ENCODE data around the gene FN1.
"Not testable (repeated sequence)": the region's sequence is repeated elsewhere in the genome, so short reads cannot be mapped to it uniquely, and the experiment has no call there.

Gene FN1

GRCh38 chr2:215409331-215410127, 26.3 kb downstream of the FN1 start:
- Histone ChIP-seq H3K36me3 (ENCODE audit: control insufficient read depth in 5 of 5, insufficient read depth in 5 of 5, low read length in 5 of 5) (peaks cover 0 to 51% (median 44%) of the 10 kb centered on the region in 5 donors), H3K27me3 (ENCODE audit: control insufficient read depth in 5 of 5, insufficient read depth in 4 of 5, low read length in 5 of 5) (no peaks in the 10 kb centered on the region), H3K27ac (ENCODE audit: low read depth, low read length) (no peak overlapping the region), H3K9ac (ENCODE audit: low read length in 5 of 5) (no peak overlapping the region), H3K4me1 (ENCODE audit: control insufficient read depth in 5 of 5, insufficient read depth in 5 of 5, low read length in 5 of 5) (no peaks in the 10 kb centered on the region), H3K4me3 (ENCODE audit: low read depth in 1 of 5, low read length in 5 of 5) (no peak overlapping the region), H3K9me3 (ENCODE audit: control insufficient read depth in 5 of 5, low read length in 5 of 5) (no peaks in the 10 kb centered on the region)

DNA sequence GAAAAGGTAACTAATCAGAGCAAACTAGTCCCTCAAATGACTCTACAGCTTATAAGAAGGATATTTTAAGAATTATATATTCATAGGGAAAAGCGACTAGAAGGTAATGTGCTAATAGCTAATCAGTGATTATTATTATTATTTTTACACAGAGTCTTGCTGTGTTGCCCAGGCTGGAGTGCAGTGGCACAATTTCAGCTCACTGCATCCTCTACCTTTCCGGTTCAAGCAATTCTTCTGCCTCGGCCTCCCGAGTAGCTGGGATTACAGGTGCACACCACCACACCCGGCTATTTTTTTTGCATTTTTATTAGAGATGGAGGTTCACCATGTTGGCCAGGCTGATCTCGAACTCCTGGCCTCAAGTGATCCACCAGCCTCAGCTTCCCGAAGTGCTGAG, 27.4 kb downstream of the FN1 start:
- H3K4me3 ChIP-seq (ENCODE audit: low read depth in 1 of 5, low read length in 5 of 5); H3K27me3 ChIP-seq (ENCODE audit: control insufficient read depth in 5 of 5, insufficient read depth in 4 of 5, low read length in 5 of 5); H3K9me3 ChIP-seq (ENCODE audit: control insufficient read depth in 5 of 5, low read length in 5 of 5); H3K27ac ChIP-seq (ENCODE audit: low read depth, low read length); H3K9ac ChIP-seq (ENCODE audit: low read length in 5 of 5); H3K4me1 ChIP-seq (ENCODE audit: control insufficient read depth in 5 of 5, insufficient read depth in 5 of 5, low read length in 5 of 5): not testable (repeated sequence)
- peaks cover 0 to 53% (median 44%) of the 10 kb centered on the region in 5 donors for H3K36me3 ChIP-seq (ENCODE audit: control insufficient read depth in 5 of 5, insufficient read depth in 5 of 5, low read length in 5 of 5)

- H3K27me3 ChIP-seq (ENCODE audit: control insufficient read depth in 5 of 5, insufficient read depth in 4 of 5, low read length in 5 of 5) = no peaks in the 10 kb centered on the region
- H3K4me1 ChIP-seq (ENCODE audit: control insufficient read depth in 5 of 5, insufficient read depth in 5 of 5, low read length in 5 of 5) = no peaks in the 10 kb centered on the region
- H3K36me3 ChIP-seq (ENCODE audit: control insufficient read depth in 5 of 5, insufficient read depth in 5 of 5, low read length in 5 of 5) = peaks cover 0 to 49% (median 44%) of the 10 kb centered on the region in 5 donors
- H3K9ac ChIP-seq (ENCODE audit: low read length in 5 of 5) = no peak overlapping the region
- H3K27ac ChIP-seq (ENCODE audit: low read depth, low read length) = no peak overlapping the region
- no peaks in the 10 kb centered on the region for H3K9me3 ChIP-seq (ENCODE audit: control insufficient read depth in 5 of 5, low read length in 5 of 5)
- no peak overlapping the region for H3K4me3 ChIP-seq (ENCODE audit: low read depth in 1 of 5, low read length in 5 of 5)
Observed at GRCh38 chr2:215407590-215408264, 28.1 kb downstream of the FN1 start.

DNA sequence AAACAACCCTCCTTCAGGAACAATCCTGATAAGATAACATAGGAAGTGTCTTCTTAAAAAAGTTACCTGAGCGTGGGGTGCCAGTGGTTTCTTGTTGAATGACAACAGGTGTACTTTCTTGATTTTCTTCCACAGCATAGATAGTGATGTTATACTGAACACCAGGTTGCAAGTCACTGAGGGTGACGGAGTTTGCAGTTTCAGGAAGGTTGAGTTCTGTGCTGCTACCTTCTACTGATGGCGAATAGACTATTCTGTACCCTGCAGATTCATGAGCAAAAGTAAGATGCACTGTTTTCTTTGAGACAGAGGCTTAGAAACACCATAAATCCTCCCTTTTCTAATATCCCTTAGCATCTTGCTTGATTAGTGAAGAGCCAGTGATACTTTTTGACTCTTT, 28.8 kb downstream of the FN1 start:
- no peaks in the 10 kb centered on the region for H3K4me1 ChIP-seq (ENCODE audit: control insufficient read depth in 5 of 5, insufficient read depth in 5 of 5, low read length in 5 of 5)
- H3K27ac ChIP-seq (ENCODE audit: low read depth, low read length) = no peak overlapping the region
- H3K9ac ChIP-seq (ENCODE audit: low read length in 5 of 5) = no peak overlapping the region
- H3K27me3 ChIP-seq (ENCODE audit: control insufficient read depth in 5 of 5, insufficient read depth in 4 of 5, low read length in 5 of 5) = no peaks in the 10 kb centered on the region
- H3K36me3 ChIP-seq (ENCODE audit: control insufficient read depth in 5 of 5, insufficient read depth in 5 of 5, low read length in 5 of 5) = peaks cover 0 to 49% (median 45%) of the 10 kb centered on the region in 5 donors
- H3K4me3 ChIP-seq (ENCODE audit: low read depth in 1 of 5, low read length in 5 of 5) = no peak overlapping the region
- no peaks in the 10 kb centered on the region for H3K9me3 ChIP-seq (ENCODE audit: control insufficient read depth in 5 of 5, low read length in 5 of 5)

GRCh38 chr2:215405722-215406581, 29.9 kb downstream of the FN1 start:
- H3K27ac ChIP-seq (ENCODE audit: low read depth, low read length) = no peak overlapping the region
- no peak overlapping the region for H3K9ac ChIP-seq (ENCODE audit: low read length in 5 of 5)
- H3K4me1 ChIP-seq (ENCODE audit: control insufficient read depth in 5 of 5, insufficient read depth in 5 of 5, low read length in 5 of 5) = no peaks in the 10 kb centered on the region
- no peak overlapping the region for H3K4me3 ChIP-seq (ENCODE audit: low read depth in 1 of 5, low read length in 5 of 5)
- H3K36me3 ChIP-seq (ENCODE audit: control insufficient read depth in 5 of 5, insufficient read depth in 5 of 5, low read length in 5 of 5) = peaks cover 0 to 49% (median 44%) of the 10 kb centered on the region in 5 donors
- H3K9me3 ChIP-seq (ENCODE audit: control insufficient read depth in 5 of 5, low read length in 5 of 5) = no peaks in the 10 kb centered on the region
- H3K27me3 ChIP-seq (ENCODE audit: control insufficient read depth in 5 of 5, insufficient read depth in 4 of 5, low read length in 5 of 5) = no peaks in the 10 kb centered on the region

DNA sequence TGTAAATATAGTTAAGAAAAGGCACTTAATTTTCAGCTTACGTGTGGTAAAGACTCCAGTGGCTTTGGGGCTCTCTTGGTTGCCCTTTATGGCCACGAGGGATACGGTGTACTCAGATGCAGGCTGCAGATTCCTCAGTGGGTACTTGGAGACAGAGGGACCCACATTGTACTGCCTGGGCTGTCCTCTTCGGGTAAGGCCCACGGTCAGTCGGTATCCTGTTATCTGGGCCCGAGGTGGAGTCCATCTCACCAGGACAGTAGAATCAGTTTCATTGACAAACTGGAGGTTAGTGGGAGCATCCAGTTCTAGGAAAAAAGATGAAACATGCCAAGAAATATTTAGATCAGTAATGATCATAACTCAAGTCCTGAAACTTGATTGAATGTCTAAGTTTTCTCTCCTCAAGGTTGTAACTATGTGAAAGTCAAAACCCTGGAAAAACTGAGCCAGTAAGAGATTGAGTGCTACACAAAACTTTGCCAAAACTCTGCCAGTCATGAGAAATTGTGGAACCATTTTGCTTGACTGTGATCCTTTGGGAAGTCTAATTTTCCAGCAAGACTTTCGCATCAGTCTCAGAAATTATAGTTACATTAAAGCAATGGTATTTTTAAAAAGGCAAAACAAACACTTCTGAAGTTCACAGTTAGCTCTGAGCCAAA, 31.4 kb downstream of the FN1 start:
- H3K36me3 ChIP-seq (ENCODE audit: control insufficient read depth in 5 of 5, insufficient read depth in 5 of 5, low read length in 5 of 5) = peaks cover 0 to 42% (median 37%) of the 10 kb centered on the region in 5 donors
- no peak overlapping the region for H3K4me3 ChIP-seq (ENCODE audit: low read depth in 1 of 5, low read length in 5 of 5)
- H3K27ac ChIP-seq (ENCODE audit: low read depth, low read length) = no peak overlapping the region
- no peaks in the 10 kb centered on the region for H3K4me1 ChIP-seq (ENCODE audit: control insufficient read depth in 5 of 5, insufficient read depth in 5 of 5, low read length in 5 of 5)
- H3K9me3 ChIP-seq (ENCODE audit: control insufficient read depth in 5 of 5, low read length in 5 of 5) = no peaks in the 10 kb centered on the region
- no peak overlapping the region for H3K9ac ChIP-seq (ENCODE audit: low read length in 5 of 5)
- H3K27me3 ChIP-seq (ENCODE audit: control insufficient read depth in 5 of 5, insufficient read depth in 4 of 5, low read length in 5 of 5) = no peaks in the 10 kb centered on the region

DNA sequence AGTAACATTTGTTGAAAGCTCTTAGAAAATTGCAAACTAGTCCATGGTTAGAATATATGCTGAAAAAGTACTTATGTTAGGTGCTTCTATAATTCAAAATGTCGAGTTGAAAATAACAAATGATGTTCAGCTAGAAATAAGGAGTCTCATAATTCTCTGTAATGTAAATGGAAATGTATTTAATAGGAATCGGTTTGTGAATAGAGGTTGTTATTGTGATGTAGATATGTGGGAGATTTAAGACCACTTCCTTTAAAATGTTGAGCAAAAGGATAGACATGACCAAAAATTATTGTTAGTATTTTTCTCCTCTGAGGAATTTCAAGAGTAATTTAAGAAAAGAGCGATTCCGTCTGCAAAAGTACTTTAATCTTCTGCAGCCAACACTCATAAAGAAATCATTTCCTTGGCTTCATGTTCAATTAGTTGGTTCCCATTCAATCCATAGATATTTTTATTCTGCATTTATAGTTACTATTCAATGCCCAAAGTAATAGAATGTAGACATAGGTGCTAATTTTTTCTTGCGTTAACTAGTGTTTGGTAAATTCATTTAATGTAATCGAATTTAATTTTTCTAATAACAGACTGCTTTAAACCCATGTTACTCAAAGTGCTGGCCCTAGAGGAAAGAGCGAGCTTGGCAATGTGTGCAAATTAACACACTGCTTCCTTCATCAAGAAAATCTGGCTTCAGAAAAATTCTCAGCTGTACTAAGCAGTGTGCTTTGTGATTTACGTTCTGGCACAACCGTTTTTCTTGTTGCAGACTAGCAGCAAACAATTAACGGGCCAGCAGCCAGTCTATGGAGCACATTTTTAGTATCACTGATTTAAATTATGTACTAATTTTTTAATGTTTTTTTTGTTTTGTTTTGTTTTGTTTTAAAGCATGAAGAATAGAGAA, 32.2 kb downstream of the FN1 start:
- Histone ChIP-seq H3K9ac (ENCODE audit: low read length in 5 of 5) (no peak overlapping the region), H3K36me3 (ENCODE audit: control insufficient read depth in 5 of 5, insufficient read depth in 5 of 5, low read length in 5 of 5) (peaks cover 0 to 41% (median 37%) of the 10 kb centered on the region in 5 donors), H3K4me3 (ENCODE audit: low read depth in 1 of 5, low read length in 5 of 5) (no peak overlapping the region), H3K27me3 (ENCODE audit: control insufficient read depth in 5 of 5, insufficient read depth in 4 of 5, low read length in 5 of 5) (no peaks in the 10 kb centered on the region), H3K27ac (ENCODE audit: low read depth, low read length) (no peak overlapping the region), H3K9me3 (ENCODE audit: control insufficient read depth in 5 of 5, low read length in 5 of 5) (no peaks in the 10 kb centered on the region), H3K4me1 (ENCODE audit: control insufficient read depth in 5 of 5, insufficient read depth in 5 of 5, low read length in 5 of 5) (no peaks in the 10 kb centered on the region)

GRCh38 chr2:215401896-215402379, 33.9 kb downstream of the FN1 start:
- Histone ChIP-seq H3K36me3 (ENCODE audit: control insufficient read depth in 5 of 5, insufficient read depth in 5 of 5, low read length in 5 of 5) (peaks cover 0 to 32% (median 27%) of the 10 kb centered on the region in 5 donors), H3K9me3 (ENCODE audit: control insufficient read depth in 5 of 5, low read length in 5 of 5) (no peaks in the 10 kb centered on the region)

More at GRCh38 chr2:215401896-215402379, 33.9 kb downstream of the FN1 start:
- no peak overlapping the region for H3K9ac ChIP-seq (ENCODE audit: low read length in 5 of 5)
- H3K4me1 ChIP-seq (ENCODE audit: control insufficient read depth in 5 of 5, insufficient read depth in 5 of 5, low read length in 5 of 5) = no peaks in the 10 kb centered on the region
- no peak overlapping the region for H3K27ac ChIP-seq (ENCODE audit: low read depth, low read length)
- H3K4me3 ChIP-seq (ENCODE audit: low read depth in 1 of 5, low read length in 5 of 5) = no peak overlapping the region
- H3K27me3 ChIP-seq (ENCODE audit: control insufficient read depth in 5 of 5, insufficient read depth in 4 of 5, low read length in 5 of 5) = no peaks in the 10 kb centered on the region
